ENCODE data around the gene UVRAG.

UVRAG gene

DNA sequence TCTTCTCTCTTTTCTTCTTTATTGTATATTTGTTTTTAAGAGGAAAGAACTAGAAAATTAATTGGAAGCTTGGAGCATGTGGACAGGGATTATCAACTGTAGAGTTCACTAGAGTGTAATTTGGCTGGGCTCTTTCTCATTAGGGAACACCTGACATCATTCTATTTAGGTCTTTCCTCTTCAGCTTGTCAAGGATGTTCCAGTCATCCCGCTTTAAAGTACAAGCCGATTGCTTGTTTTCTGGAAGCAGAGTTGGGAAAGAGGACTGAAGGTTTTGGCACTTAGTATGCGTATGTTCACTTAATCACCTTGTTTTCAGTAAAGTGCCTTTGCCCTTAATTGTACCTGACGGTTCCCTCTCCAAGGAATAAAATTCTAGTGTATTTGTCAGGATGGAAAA, 279.7 kb downstream of the UVRAG start:
- H3K27ac ChIP-seq (ENCODE audit: extremely low read depth, low read depth, low read length) = no peak overlapping the region

DNA sequence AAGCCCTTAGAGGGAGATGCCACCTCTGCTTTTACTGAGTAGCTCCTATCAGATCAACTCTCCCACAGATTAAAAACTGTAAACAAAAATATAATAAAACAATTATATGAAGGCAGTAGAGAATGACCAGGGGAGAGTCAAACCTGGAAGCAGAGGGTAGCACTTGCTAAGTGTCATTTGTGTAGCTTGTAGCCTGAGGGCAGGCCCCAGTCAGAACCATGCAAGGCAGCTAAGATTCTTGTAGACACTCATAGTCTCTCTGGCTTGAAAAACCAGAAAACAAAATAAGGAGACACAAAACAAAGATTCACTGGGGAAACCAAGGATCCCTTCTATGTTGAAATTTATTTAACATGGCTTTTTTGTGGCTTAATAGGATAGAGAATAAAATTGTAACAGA, 280.9 kb downstream of the UVRAG start:
- ChIA-PET POLR2A (no interaction called here), CTCF (interaction anchor here (0.6 kb wide), 1 partner anchor 20 kb away, joined by 3 read pairs; no protein-coding TSS in a partner anchor)
- Histone ChIP-seq H3K36me3 (ENCODE audit: control insufficient read depth in 2 of 2, insufficient read depth in 1 of 2, low read length in 2 of 2) (no peaks in the 10 kb centered on the region), H3K4me3 (ENCODE audit: low read depth, low read length) (no peak overlapping the region), H3K27ac (ENCODE audit: extremely low read depth, low read depth, low read length) (no peak overlapping the region), H3K9me3 (ENCODE audit: control insufficient read depth, insufficient read depth, low read depth, low read length) (no peaks in the 10 kb centered on the region), H3K4me1 (ENCODE audit: control insufficient read depth, insufficient read depth, low read length) (no peaks in the 10 kb centered on the region)
- TF ChIP-seq ZNF530 (tag by site-specific recombination; IDR thresholded peaks at IDR 0.05; ENCODE audit: low read depth) = no peak
- TF ChIP-seq, protein P1, sequence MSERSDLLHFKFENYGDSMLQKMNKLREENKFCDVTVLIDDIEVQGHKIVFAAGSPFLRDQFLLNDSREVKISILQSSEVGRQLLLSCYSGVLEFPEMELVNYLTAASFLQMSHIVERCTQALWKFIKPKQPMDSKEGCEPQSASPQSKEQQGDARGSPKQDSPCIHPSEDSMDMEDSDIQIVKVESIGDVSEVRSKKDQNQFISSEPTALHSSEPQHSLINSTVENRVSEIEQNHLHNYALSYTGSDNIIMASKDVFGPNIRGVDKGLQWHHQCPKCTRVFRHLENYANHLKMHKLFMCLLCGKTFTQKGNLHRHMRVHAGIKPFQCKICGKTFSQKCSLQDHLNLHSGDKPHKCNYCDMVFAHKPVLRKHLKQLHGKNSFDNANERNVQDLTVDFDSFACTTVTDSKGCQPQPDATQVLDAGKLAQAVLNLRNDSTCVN (tag by site-specific recombination; optimal IDR thresholded peaks at IDR 0.05) = no peak
- TF ChIP-seq ZNF133 (tag by site-specific recombination; IDR thresholded peaks at IDR 0.05) = no peak
- TF ChIP-seq SCRT1 (tag by site-specific recombination; IDR thresholded peaks at IDR 0.05; ENCODE audit: borderline replicate concordance) = no peak
- TF ChIP-seq GLI4 (tag by site-specific recombination; IDR thresholded peaks at IDR 0.05) = no peak
- TF ChIP-seq, protein P2, sequence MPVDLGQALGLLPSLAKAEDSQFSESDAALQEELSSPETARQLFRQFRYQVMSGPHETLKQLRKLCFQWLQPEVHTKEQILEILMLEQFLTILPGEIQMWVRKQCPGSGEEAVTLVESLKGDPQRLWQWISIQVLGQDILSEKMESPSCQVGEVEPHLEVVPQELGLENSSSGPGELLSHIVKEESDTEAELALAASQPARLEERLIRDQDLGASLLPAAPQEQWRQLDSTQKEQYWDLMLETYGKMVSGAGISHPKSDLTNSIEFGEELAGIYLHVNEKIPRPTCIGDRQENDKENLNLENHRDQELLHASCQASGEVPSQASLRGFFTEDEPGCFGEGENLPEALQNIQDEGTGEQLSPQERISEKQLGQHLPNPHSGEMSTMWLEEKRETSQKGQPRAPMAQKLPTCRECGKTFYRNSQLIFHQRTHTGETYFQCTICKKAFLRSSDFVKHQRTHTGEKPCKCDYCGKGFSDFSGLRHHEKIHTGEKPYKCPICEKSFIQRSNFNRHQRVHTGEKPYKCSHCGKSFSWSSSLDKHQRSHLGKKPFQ (tag by site-specific recombination; IDR thresholded peaks at IDR 0.05) = no peak
- no peak for TF ChIP-seq ZNF311 (tag by site-specific recombination; IDR thresholded peaks at IDR 0.05; ENCODE audit: borderline replicate concordance)
- TF ChIP-seq ZNF214 (tag by site-specific recombination; IDR thresholded peaks at IDR 0.05; ENCODE audit: borderline replicate concordance) = no peak
- no peak for TF ChIP-seq ZNF776 (tag by site-specific recombination; IDR thresholded peaks at IDR 0.05; ENCODE audit: borderline replicate concordance)
- TF ChIP-seq, protein P3, sequence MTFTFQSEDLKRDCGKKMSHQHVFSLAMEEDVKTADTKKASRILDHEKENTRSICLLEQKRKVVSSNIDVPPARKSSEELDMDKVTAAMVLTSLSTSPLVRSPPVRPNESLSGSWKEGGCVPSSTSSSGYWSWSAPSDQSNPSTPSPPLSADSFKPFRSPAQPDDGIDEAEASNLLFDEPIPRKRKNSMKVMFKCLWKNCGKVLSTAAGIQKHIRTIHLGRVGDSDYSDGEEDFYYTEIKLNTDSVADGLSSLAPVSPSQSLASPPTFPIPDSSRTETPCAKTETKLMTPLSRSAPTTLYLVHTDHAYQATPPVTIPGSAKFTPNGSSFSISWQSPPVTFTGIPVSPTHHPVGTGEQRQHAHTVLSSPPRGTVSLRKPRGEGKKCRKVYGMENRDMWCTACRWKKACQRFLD (tag by site-specific recombination; IDR thresholded peaks at IDR 0.05) = no peak
- no peak for TF ChIP-seq ZNF274 (IDR thresholded peaks at IDR 0.05; ENCODE audit: low read length)
- no peak for TF ChIP-seq ZNF274 (tag by site-specific recombination; IDR thresholded peaks at IDR 0.05; ENCODE audit: borderline replicate concordance)
- no peak for TF ChIP-seq ZNF521 (tag by site-specific recombination; IDR thresholded peaks at IDR 0.05)
- no peak for TF ChIP-seq YY1 (tag by site-specific recombination; IDR thresholded peaks at IDR 0.05)
- TF ChIP-seq ZNF768 (tag by site-specific recombination; IDR thresholded peaks at IDR 0.05) = no peak
- no peak for TF ChIP-seq ZNF223 (tag by site-specific recombination; IDR thresholded peaks at IDR 0.05)
- no peak for TF ChIP-seq ZNF677 (tag by site-specific recombination; IDR thresholded peaks at IDR 0.05)
- TF ChIP-seq ZFP37 (tag by site-specific recombination; IDR thresholded peaks at IDR 0.05) = no peak
- TF ChIP-seq REPIN1 (tag by site-specific recombination; IDR thresholded peaks at IDR 0.05; ENCODE audit: low read depth) = no peak
- no peak for TF ChIP-seq ZNF394 (tag by site-specific recombination; IDR thresholded peaks at IDR 0.05; ENCODE audit: borderline replicate concordance)
- TF ChIP-seq, protein P4, sequence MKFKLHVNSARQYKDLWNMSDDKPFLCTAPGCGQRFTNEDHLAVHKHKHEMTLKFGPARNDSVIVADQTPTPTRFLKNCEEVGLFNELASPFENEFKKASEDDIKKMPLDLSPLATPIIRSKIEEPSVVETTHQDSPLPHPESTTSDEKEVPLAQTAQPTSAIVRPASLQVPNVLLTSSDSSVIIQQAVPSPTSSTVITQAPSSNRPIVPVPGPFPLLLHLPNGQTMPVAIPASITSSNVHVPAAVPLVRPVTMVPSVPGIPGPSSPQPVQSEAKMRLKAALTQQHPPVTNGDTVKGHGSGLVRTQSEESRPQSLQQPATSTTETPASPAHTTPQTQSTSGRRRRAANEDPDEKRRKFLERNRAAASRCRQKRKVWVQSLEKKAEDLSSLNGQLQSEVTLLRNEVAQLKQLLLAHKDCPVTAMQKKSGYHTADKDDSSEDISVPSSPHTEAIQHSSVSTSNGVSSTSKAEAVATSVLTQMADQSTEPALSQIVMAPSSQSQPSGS (tag by site-specific recombination; IDR thresholded peaks at IDR 0.05; ENCODE audit: low read depth) = no peak

More for the DNA sequence above, 279.7 kb downstream of the UVRAG start:
- Histone ChIP-seq H3K36me3 (ENCODE audit: control insufficient read depth in 2 of 2, insufficient read depth in 1 of 2, low read length in 2 of 2) (no peaks in the 10 kb centered on the region), H3K4me1 (ENCODE audit: control insufficient read depth, insufficient read depth, low read length) (no peaks in the 10 kb centered on the region), H3K4me3 (ENCODE audit: low read depth, low read length) (no peak overlapping the region), H3K9me3 (ENCODE audit: control insufficient read depth, insufficient read depth, low read depth, low read length) (no peaks in the 10 kb centered on the region)
- ChIA-PET POLR2A (no interaction called here), CTCF (interaction anchor here (0.6 to 0.7 kb wide), 2 partner anchors 47 to 107 kb away, joined by 3 read pairs; no protein-coding TSS in a partner anchor)
- TF ChIP-seq ZBTB1 (tag by site-specific recombination; IDR thresholded peaks at IDR 0.05) = no peak

Data from HEK293 (cell line).